OCI-LY1 (cell line): Measurements from ENCODE around the gene NEGR1.

Source experiments
- H2AFZ ChIP-seq: fragments of 200-600 bp; sonication (generic), shearing (Covaris generic); 2 replicates; pipeline ENCODE4 v1.6.0; 2014; ENCODE audit warnings: antibody characterized with exemption, mild to moderate bottlenecking, low read length
- H3F3A ChIP-seq: fragments of 200-600 bp; sonication (generic), shearing (Covaris generic); 2 replicates; pipeline ENCODE4 v1.6.0; 2014; ENCODE audit warnings: mild to moderate bottlenecking, antibody characterized with exemption, low read length, moderate library complexity; ENCODE audit not compliant: insufficient read depth
- H3K27ac ChIP-seq: fragments of 200-600 bp; sonication (generic); 2 replicates; pipeline ENCODE4 v1.5.1; 2014; ENCODE audit warnings: low read length, mixed run types, mild to moderate bottlenecking, low read depth; ENCODE audit not compliant: poor library complexity, severe bottlenecking
- H3K27me3 ChIP-seq: fragments of 200-600 bp; sonication (generic); 2 replicates; pipeline ENCODE4 v1.6.0; 2014; ENCODE audit warnings: antibody characterized with exemption, mild to moderate bottlenecking, low read length, moderate library complexity; ENCODE audit not compliant: insufficient read depth
- H3K36me3 ChIP-seq: fragments of 200-600 bp; sonication (generic); 2 replicates; pipeline ENCODE4 v1.6.1; 2014; ENCODE audit warnings: mild to moderate bottlenecking, antibody characterized with exemption, low read length, moderate library complexity, mixed read lengths; ENCODE audit not compliant: insufficient read depth
- H3K4me1 ChIP-seq: fragments of 200-600 bp; sonication (generic); 2 replicates; pipeline ENCODE4 v1.5.1; 2014; ENCODE audit warnings: mild to moderate bottlenecking, low read length, moderate library complexity; ENCODE audit not compliant: insufficient read depth, severe bottlenecking
- H3K4me2 ChIP-seq: fragments of 200-600 bp; sonication (generic), shearing (Covaris generic); 2 replicates; pipeline ENCODE4 v1.6.1; 2014; ENCODE audit warnings: low read length
- H3K4me3 ChIP-seq: fragments of 200-600 bp; sonication (generic); 2 replicates; pipeline ENCODE4 v1.5.1; 2014; ENCODE audit warnings: low read length, low read depth, mild to moderate bottlenecking, mixed read lengths; ENCODE audit not compliant: poor library complexity, severe bottlenecking
- H3K79me2 ChIP-seq: fragments of 200-600 bp; shearing (Covaris generic); 2 replicates; pipeline ENCODE4 v1.6.1; 2016; ENCODE audit warnings: mixed run types, low read length, mixed read lengths; ENCODE audit not compliant: insufficient read depth
- H3K9ac ChIP-seq: fragments of 200-600 bp; sonication (generic), shearing (Covaris generic); 2 replicates; pipeline ENCODE4 v1.6.1; 2014; ENCODE audit warnings: mild to moderate bottlenecking, low read length, mixed read lengths
- H3K9me2 ChIP-seq: fragments of 200-600 bp; sonication (generic), shearing (Covaris generic); 2 replicates; pipeline ENCODE4 v1.6.1; 2014; ENCODE audit warnings: low read depth, mild to moderate bottlenecking, low read length, mixed read lengths
- H3K9me3 ChIP-seq: fragments of 200-600 bp; shearing (Covaris generic); 2 replicates; pipeline ENCODE4 v1.6.1; 2014; ENCODE audit warnings: low read length, mixed read lengths
- H4K20me1 ChIP-seq: fragments of 200-600 bp; sonication (generic), shearing (Covaris generic); 2 replicates; pipeline ENCODE4 v1.6.0; 2016; ENCODE audit warnings: mild to moderate bottlenecking, low read length; ENCODE audit not compliant: insufficient read depth
- EZH2 ChIP-seq: fragments of 200-600 bp; sonication (generic), shearing (Covaris generic); IDR thresholded peaks from 2 replicates; pipeline ENCODE4 v1.8.0; 2017; ENCODE audit warnings: borderline replicate concordance, mixed run types, mild to moderate bottlenecking, antibody characterized with exemption, low read length, moderate library complexity, mixed read lengths
- TF ChIP-seq, protein P1 (sequence below): fragments of 200-600 bp; sonication (generic), shearing (Covaris generic); IDR thresholded peaks from 2 replicates; pipeline ENCODE4 v1.5.1; 2017; ENCODE audit warnings: mild to moderate bottlenecking, antibody characterized with exemption, low read length, moderate library complexity, mixed read lengths

Gene NEGR1

DNA sequence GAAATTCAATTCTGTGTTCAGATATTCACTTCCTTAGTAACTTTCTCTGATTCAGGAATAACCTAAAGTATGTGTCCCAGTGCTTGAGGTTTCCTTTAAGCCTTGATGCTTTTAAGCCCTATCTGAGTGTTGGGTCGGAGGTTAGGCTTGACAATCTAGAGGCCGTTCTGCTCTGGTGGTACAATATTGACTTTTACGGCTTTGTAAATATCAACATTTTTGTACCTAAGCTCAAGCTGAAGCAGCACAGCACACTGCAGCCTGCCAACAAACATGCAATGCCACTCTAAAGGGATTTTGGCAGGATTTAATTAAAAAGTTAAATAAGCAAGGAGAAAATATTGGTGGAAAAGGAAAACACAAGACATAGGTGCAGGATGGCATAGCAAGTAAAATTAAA is 279.2 kb downstream of the NEGR1 start:
- Histone ChIP-seq H4K20me1 (no peaks in the 10 kb centered on the region), H3K36me3 (no peaks in the 10 kb centered on the region), H3K4me2 (no peak overlapping the region), H3K9me2 (no peaks in the 10 kb centered on the region), H3K9ac (no peak overlapping the region), H3F3A (no peaks in the 10 kb centered on the region), H3K4me3 (no peak overlapping the region), H2AFZ (no peak overlapping the region), H3K27ac (no peak overlapping the region), H3K27me3 (no peaks in the 10 kb centered on the region), H3K79me2 (no peaks in the 10 kb centered on the region), H3K4me1 (peaks cover 4% of the 10 kb centered on the region), H3K9me3 (no peaks in the 10 kb centered on the region)
- TF ChIP-seq, protein P1, sequence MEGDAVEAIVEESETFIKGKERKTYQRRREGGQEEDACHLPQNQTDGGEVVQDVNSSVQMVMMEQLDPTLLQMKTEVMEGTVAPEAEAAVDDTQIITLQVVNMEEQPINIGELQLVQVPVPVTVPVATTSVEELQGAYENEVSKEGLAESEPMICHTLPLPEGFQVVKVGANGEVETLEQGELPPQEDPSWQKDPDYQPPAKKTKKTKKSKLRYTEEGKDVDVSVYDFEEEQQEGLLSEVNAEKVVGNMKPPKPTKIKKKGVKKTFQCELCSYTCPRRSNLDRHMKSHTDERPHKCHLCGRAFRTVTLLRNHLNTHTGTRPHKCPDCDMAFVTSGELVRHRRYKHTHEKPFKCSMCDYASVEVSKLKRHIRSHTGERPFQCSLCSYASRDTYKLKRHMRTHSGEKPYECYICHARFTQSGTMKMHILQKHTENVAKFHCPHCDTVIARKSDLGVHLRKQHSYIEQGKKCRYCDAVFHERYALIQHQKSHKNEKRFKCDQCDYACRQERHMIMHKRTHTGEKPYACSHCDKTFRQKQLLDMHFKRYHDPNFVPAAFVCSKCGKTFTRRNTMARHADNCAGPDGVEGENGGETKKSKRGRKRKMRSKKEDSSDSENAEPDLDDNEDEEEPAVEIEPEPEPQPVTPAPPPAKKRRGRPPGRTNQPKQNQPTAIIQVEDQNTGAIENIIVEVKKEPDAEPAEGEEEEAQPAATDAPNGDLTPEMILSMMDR, result no peak
- no peak for TF ChIP-seq EZH2

DNA sequence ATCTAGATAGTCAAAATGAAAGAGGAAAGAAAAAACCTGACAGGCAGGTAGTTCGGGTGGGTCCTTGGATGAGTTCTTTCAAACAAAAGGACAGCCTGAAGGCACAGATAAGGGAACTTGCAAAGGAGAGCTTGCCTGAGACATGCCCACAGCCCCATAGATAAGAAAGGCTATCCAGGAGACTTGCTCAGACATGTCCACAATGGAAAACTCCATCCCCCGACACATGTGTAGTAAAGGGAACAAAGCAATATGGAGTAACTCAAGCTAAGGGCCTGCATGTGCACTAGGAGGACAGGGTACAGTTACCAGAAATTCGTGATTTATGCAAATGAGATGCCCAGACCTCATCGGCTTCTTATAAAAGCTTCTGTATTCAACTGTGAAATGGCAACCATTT is 281.5 kb downstream of the NEGR1 start:
- H3K27ac ChIP-seq, result no peak overlapping the region
- no peaks in the 10 kb centered on the region for H3K36me3 ChIP-seq
- no peaks in the 10 kb centered on the region for H3K9me3 ChIP-seq
- no peak overlapping the region for H3K4me2 ChIP-seq
- peaks cover 4% of the 10 kb centered on the region for H3K4me1 ChIP-seq
- H3F3A ChIP-seq, result no peaks in the 10 kb centered on the region
- H3K4me3 ChIP-seq, result no peak overlapping the region
- no peaks in the 10 kb centered on the region for H3K27me3 ChIP-seq
- no peak overlapping the region for H3K9ac ChIP-seq
- no peaks in the 10 kb centered on the region for H3K9me2 ChIP-seq
- TF ChIP-seq EZH2, result no peak
- TF ChIP-seq, protein P1, result no peak
- H3K79me2 ChIP-seq, result no peaks in the 10 kb centered on the region
- no peaks in the 10 kb centered on the region for H4K20me1 ChIP-seq
- 0 out of 2 replicates have a peak overlapping the region, but pooled peaks have one; percentile 53 for H2AFZ ChIP-seq

DNA sequence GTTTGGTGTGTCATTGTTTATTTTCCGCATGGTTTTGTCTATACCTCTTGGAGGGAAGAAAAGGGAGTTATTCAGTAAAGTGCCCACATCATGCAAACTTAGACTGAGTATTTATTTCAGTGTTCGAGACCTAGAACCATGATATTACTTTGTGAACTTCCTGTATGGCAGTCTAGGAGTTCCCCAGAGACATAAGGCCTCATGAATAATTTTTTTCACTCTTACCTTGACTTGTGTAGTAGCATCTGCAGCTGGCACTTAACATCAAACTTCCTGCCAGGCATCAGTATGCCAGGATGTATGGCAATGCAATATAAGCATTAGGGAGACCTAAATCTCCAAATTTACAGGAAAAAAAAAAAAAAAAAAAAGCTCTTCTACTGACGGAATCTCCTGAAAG is 287.7 kb downstream of the NEGR1 start:
- no peak overlapping the region for H2AFZ ChIP-seq
- TF ChIP-seq, protein P1, result no peak
- TF ChIP-seq EZH2, result no peak

More for the DNA sequence above, 287.7 kb downstream of the NEGR1 start:
- H3K9me3 ChIP-seq, result no peaks in the 10 kb centered on the region
- H3K9ac ChIP-seq, result no peak overlapping the region
- H3K4me1 ChIP-seq, result no peaks in the 10 kb centered on the region
- H3F3A ChIP-seq, result no peaks in the 10 kb centered on the region
- H3K27ac ChIP-seq, result no peak overlapping the region
- H3K9me2 ChIP-seq, result no peaks in the 10 kb centered on the region
- H4K20me1 ChIP-seq, result no peaks in the 10 kb centered on the region
- no peaks in the 10 kb centered on the region for H3K27me3 ChIP-seq
- H3K36me3 ChIP-seq, result no peaks in the 10 kb centered on the region
- H3K79me2 ChIP-seq, result no peaks in the 10 kb centered on the region
- no peak overlapping the region for H3K4me2 ChIP-seq
- H3K4me3 ChIP-seq, result no peak overlapping the region
